AG09319 (cell line): Measurements from ENCODE around the gene ANKRD33.

ENCODE experiments used
- DNase-seq: peaks from one replicate; pipeline ENCODE4 v3.0.0-alpha.2; 2010; ENCODE audit warnings: low read depth; ENCODE audit errors: extremely low read depth
- TF ChIP-seq, protein P1 (sequence below): IDR thresholded peaks from 2 replicates; pipeline ENCODE4 v1.5.1; 2011; ENCODE audit warnings: low read depth, mild to moderate bottlenecking, inconsistent platforms, low read length, moderate library complexity

ANKRD33 gene

DNA sequence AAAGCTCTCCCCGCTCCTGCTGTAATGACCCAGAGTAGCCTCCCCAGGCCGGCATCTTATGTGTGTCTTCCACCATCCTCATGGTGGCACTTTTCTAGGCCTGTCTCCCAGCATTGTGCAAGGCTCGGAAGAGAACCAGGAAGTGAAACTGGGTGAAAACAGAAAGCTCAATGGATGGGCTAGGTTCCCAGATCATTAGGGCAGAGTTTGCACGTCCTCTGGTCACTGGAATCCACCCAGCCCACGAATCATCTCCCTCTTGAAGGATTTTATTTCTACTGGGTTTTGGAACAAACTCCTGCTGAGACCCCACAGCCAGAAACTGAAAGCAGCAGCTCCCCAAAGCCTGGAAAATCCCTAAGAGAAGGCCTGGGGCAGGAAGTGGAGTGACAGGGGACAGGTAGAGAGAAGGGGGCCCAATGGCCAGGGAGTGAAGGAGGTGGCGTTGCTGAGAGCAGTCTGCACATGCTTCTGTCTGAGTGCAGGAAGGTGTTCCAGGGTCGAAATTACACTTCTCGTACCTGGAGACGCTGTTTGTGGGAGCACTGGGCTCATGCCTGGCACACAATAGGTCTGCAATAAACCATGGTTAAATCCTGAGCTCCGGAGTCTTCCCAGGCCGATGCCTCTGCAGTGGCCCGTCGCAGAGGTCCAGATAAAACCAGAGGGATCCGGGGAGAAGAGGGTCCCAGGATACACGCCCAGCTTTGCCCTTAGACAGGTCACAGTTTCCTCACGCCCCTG lies 35.0 kb downstream of the ANKRD33 start:
- DNase-seq: peak; percentile 44
- TF ChIP-seq, protein P1, sequence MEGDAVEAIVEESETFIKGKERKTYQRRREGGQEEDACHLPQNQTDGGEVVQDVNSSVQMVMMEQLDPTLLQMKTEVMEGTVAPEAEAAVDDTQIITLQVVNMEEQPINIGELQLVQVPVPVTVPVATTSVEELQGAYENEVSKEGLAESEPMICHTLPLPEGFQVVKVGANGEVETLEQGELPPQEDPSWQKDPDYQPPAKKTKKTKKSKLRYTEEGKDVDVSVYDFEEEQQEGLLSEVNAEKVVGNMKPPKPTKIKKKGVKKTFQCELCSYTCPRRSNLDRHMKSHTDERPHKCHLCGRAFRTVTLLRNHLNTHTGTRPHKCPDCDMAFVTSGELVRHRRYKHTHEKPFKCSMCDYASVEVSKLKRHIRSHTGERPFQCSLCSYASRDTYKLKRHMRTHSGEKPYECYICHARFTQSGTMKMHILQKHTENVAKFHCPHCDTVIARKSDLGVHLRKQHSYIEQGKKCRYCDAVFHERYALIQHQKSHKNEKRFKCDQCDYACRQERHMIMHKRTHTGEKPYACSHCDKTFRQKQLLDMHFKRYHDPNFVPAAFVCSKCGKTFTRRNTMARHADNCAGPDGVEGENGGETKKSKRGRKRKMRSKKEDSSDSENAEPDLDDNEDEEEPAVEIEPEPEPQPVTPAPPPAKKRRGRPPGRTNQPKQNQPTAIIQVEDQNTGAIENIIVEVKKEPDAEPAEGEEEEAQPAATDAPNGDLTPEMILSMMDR: no peak; the same call in 1 of the 2 replicates

GRCh38 chr12:51923506-51924365 lies 35.8 kb downstream of the ANKRD33 start:
- DNase-seq: no peak

DNA sequence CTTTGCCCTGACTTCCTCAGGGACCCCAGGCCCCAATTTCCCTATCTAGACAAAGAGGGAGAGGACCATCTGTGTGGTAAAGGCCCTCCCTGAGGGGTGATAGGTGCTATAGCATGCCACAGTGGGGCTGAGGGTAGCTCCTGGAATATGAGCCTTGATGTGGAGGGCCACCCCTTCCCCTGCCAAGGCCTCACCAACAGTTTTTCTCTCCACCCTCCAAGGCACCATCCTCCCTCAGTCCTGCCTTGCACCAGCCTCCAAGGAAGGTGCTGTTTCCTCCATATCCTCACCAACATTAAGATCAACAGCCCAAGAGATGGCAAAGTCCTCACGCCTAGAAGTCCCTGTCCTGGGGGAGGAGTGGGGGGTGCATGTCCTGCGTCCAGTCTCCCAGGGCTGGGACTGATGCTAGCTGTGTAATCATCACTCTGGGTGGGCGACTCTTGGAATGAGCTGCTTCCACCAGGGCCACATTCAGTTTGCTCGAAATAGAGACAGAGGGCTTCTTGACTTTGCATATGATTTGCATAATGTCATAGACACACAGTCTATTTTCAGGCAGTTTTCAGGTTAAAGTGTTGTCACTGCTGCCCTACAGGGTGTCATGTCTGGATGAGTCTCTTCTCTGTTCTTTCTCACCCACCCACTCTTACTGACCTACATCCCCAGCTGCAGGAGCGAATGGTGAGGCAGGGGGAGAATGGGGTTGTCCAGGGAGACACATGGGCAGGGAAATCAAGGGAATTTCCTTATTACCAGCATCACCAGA lies 36.8 kb downstream of the ANKRD33 start:
- no peak for DNase-seq
- TF ChIP-seq, protein P1: no peak

More at GRCh38 chr12:51923506-51924365, 35.8 kb downstream of the ANKRD33 start:
- TF ChIP-seq, protein P1: peak; percentile 92

DNA sequence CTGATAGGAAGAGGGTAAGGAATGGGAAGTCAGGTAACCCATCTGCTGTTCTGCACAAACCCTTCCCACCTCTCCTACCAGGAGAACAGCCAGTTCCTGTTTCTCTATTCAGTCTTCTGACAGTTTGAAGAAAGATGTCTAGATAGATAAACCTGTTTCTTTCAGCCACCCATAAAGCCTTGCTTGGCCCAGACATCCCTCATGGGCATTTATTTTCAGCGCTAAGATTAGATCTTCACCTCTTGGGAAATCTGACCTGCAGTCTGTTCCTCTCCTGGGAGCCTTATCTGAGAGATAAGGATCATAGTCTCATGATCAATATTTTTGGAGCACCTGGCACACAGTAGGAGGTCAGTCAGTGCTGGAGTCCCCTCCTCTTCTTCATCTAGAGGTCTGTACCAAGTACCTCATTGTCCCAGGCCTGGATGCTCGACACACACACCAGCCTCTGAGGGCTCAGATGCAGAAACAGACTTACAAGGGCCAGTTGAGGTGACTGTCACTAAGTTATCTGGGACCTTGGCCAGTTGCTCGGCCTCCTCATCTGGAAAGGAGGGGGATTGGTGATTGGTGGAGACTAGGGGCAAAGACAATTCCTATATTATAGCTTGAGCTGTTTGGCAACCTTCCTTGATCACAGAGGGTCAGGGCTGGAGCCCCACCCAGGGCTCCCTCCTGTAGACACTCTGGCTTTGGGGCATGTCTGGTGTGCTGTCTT lies 37.6 kb downstream of the ANKRD33 start:
- no peak for DNase-seq
- TF ChIP-seq, protein P1: no peak

GRCh38 chr12:51926064-51926632 lies 38.2 kb downstream of the ANKRD33 start:
- TF ChIP-seq, protein P1: no peak
- DNase-seq: no peak

DNA sequence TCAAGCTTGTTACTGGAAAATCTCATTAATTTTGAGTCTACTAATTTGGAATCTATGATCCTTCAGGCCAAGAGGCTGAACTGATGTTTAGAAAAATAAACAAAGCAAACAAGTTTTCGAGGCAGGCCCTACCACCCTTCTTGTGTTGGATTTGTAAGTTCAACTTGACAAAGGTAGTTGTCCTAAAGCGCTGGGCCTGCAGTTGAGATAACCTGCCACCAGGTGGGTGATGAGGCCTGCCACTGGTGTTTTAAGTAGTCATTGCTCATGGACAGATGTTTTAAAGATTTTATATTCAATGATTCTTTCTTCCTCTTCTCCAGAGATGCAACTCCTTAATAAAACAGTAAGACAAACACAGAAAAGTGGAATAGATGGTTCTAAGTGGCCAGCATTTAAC lies 38.8 kb downstream of the ANKRD33 start:
- TF ChIP-seq, protein P1: peak; percentile 40
- DNase-seq: no peak
